Measurements from ENCODE around the gene ARHGEF28. TPM values are rescaled to one million over a fixed set of nuclear protein-coding genes. Genes with fewer than 3 reads are reported as not detected.
A peak's percentile ranks its signal among the peaks of the same experiment; 100 is the strongest.

Gene ARHGEF28
- total RNA-seq, 1 experiment from 2014 or later = 6.1 TPM

DNA sequence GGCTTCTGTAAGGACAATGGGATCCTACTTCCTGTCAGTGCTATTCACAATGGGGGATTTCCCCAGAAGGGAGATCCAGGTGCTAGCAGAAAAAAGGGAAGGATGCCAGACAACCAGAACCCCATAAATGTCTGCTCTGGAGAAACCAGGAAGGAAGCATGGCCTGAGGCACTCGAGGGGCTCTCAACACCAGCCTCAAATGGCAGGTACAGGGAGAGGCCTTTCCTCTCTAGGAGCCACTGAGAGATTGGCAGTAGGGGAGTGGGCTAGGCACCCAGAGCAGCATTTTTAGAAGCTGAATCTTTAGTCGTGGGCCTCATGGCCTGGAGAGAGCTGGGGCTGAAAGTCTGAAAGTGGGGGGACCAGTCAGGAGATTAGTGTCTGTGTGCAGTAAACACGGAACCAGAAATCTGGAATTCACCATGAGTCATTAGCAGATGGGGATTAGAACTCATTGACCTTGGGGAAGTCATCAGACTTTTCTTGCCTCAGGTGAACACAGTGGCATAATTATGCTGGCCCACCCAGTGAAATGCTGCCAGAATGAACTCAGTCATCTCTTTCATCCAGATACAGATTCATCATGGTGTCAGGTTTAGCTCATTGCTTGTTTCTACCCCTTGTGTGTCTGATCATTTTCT lies 28.3 kb downstream of the ARHGEF28 start:
- H3K79me2 ChIP-seq (ENCODE audit: insufficient read depth, low read length) = no peaks in the 10 kb centered on the region
- ATAC-seq = no peak
- POLR2A ChIA-PET = no interaction called here

DNA sequence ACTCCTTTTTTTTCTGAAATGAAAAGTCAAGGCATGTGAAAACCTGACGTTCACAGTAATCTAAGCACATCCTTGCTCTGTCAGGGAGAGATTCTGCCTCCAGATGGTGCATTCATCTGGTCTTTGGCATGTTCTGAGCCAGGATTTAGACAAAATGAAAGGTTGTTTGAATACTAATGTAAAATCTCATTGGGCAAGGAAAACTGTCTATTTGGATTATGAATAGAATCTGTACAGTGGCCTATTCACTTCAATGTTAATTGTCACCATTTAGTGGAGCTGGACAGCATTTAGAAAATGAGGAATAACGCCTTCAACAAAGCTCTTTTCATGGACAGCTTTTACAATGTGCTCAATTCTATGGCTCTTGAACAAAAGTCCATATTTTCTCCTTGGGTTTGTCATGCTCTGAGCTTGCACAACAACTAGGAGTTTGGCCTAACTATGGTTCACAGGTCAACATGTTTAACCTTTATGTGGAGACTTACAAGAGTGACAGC lies 28.9 kb downstream of the ARHGEF28 start:
- ChIA-PET POLR2A (no interaction called here), CTCF (interaction anchor here (0.6 kb wide), 1 partner anchor 29 kb away, joined by 3 read pairs; no protein-coding TSS in a partner anchor), RAD21 (ENCODE audit: low non-redundant PET in 1 of 2, low total read pairs in 2 of 2, uncharacterized antibody in 2 of 2, unreplicated experiment in 2 of 2) (no interaction called here)
- intact Hi-C loops (cut with micrococcal nuclease) = no loop called here
- ATAC-seq (no peak), DNase-seq (ENCODE audit: low read depth, low spot score) (no peak)
- peaks cover 0 to 18% of the 10 kb centered on the region in 2 experiments; a peak in 1 of 4 replicates for H3K4me1 ChIP-seq (ENCODE audit: control insufficient read depth in 1 of 2, insufficient read depth in 2 of 2, low read length in 2 of 2)
- TF ChIP-seq JUND (IDR thresholded peaks at IDR 0.05) = no peak
- no peak for TF ChIP-seq EZH2phosphoT487 (IDR thresholded peaks at IDR 0.05; ENCODE audit: borderline replicate concordance)
- no peak for TF ChIP-seq YY1 (IDR thresholded peaks at IDR 0.05; ENCODE audit: extremely low read depth, insufficient replicate concordance, low read depth, low read length)
- no peak for TF ChIP-seq CEBPB (IDR thresholded peaks at IDR 0.05; ENCODE audit: low read depth)
- TF ChIP-seq TCF7L2 (IDR thresholded peaks at IDR 0.05; ENCODE audit: borderline replicate concordance, extremely low read depth, insufficient read depth, insufficient read length) = no peak
- no peak for TF ChIP-seq CBX3 (IDR thresholded peaks at IDR 0.05; ENCODE audit: low read depth)
- TF ChIP-seq, protein P1, sequence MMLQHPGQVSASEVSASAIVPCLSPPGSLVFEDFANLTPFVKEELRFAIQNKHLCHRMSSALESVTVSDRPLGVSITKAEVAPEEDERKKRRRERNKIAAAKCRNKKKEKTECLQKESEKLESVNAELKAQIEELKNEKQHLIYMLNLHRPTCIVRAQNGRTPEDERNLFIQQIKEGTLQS (IDR thresholded peaks at IDR 0.05) = no peak
- peak overlapping the region; percentile 11; the same call in 1 of the 2 replicates for H3K4me2 ChIP-seq (ENCODE audit: low read length)
- no peaks in the 10 kb centered on the region for H3K27me3 ChIP-seq (ENCODE audit: insufficient read depth, low read length)
- H3K9me2 ChIP-seq (ENCODE audit: insufficient read depth) = no peaks in the 10 kb centered on the region
- H4K20me1 ChIP-seq (ENCODE audit: insufficient read depth) = no peaks in the 10 kb centered on the region
- no peaks in the 10 kb centered on the region for H3K9me3 ChIP-seq (ENCODE audit: control insufficient read depth in 1 of 2, insufficient read depth in 1 of 2, low read depth in 1 of 2, low read length in 2 of 2)
- H3K36me3 ChIP-seq (ENCODE audit: control insufficient read depth in 1 of 2, insufficient read depth in 2 of 2, low read length in 2 of 2) = no peaks in the 10 kb centered on the region
- no peak overlapping the region for H3K27ac ChIP-seq (ENCODE audit: low read depth, low read length)
- no peak overlapping the region for H3K9ac ChIP-seq (ENCODE audit: low read length)
- H2AFZ ChIP-seq (ENCODE audit: low read depth, low read length, poor library complexity, severe bottlenecking) = no peak overlapping the region
- no peaks in the 10 kb centered on the region for H3K79me2 ChIP-seq (ENCODE audit: insufficient read depth, low read length)
- no peak overlapping the region for H3K4me3 ChIP-seq (replicated peaks in 1 of 2; ENCODE audit: low read depth in 1 of 2, low read length in 2 of 2)
- BruUV-seq (replicated peaks) = no TSS peak

More for the DNA sequence above, 28.3 kb downstream of the ARHGEF28 start:
- BruUV-seq (replicated peaks) = no TSS peak
- Histone ChIP-seq H3K9me2 (ENCODE audit: insufficient read depth) (no peaks in the 10 kb centered on the region), H2AFZ (ENCODE audit: low read depth, low read length, poor library complexity, severe bottlenecking) (no peak overlapping the region), H3K4me1 (ENCODE audit: control insufficient read depth in 1 of 2, insufficient read depth in 2 of 2, low read length in 2 of 2) (peaks cover 0 to 18% of the 10 kb centered on the region in 2 experiments; a peak in 1 of 4 replicates), H3K36me3 (ENCODE audit: control insufficient read depth in 1 of 2, insufficient read depth in 2 of 2, low read length in 2 of 2) (no peaks in the 10 kb centered on the region), H3K27ac (ENCODE audit: low read depth, low read length) (no peak overlapping the region), H3K27me3 (ENCODE audit: insufficient read depth, low read length) (no peaks in the 10 kb centered on the region), H3K9ac (ENCODE audit: low read length) (no peak overlapping the region), H4K20me1 (ENCODE audit: insufficient read depth) (no peaks in the 10 kb centered on the region), H3K4me3 (replicated peaks in 1 of 2; ENCODE audit: low read depth in 1 of 2, low read length in 2 of 2) (no peak overlapping the region), H3K4me2 (ENCODE audit: low read length) (peak overlapping the region; percentile 11; the same call in 1 of the 2 replicates), H3K9me3 (ENCODE audit: control insufficient read depth in 1 of 2, insufficient read depth in 1 of 2, low read depth in 1 of 2, low read length in 2 of 2) (no peaks in the 10 kb centered on the region)
- TF ChIP-seq FOSL1 (IDR thresholded peaks at IDR 0.05; ENCODE audit: low read depth) = 0 out of 2 replicates have a peak, but pooled peaks have one; percentile 7
- no peak for TF ChIP-seq POLR2A (IDR thresholded peaks at IDR 0.05; ENCODE audit: borderline replicate concordance, extremely low read depth, insufficient read depth, insufficient read length)
- no peak for TF ChIP-seq CBX3 (IDR thresholded peaks at IDR 0.05; ENCODE audit: low read depth)
- no peak for TF ChIP-seq SRF (IDR thresholded peaks at IDR 0.05; ENCODE audit: low read depth)
- no peak for TF ChIP-seq ZNF274 (IDR thresholded peaks at IDR 0.05; ENCODE audit: low read depth, low read length)
- TF ChIP-seq ZFX (IDR thresholded peaks at IDR 0.05) = no peak
- ChIA-PET RAD21 (ENCODE audit: low non-redundant PET in 1 of 2, low total read pairs in 2 of 2, uncharacterized antibody in 2 of 2, unreplicated experiment in 2 of 2) (no interaction called here), CTCF (no interaction called here)
- DNase-seq (ENCODE audit: low read depth, low spot score) = no peak
- intact Hi-C loops (cut with micrococcal nuclease) = no loop called here
